IPS-NIHi11 (cell line): Measurements from ENCODE around the gene PHACTR2.
"Not testable (repeated sequence)": the region's sequence is repeated elsewhere in the genome, so short reads cannot be mapped to it uniquely, and the experiment has no call there.

Source experiments
- DNase-seq: peaks from one replicate; pipeline ENCODE4 v3.0.0; 2012; ENCODE audit warnings: mixed read lengths, low spot score

The PHACTR2 gene

DNA sequence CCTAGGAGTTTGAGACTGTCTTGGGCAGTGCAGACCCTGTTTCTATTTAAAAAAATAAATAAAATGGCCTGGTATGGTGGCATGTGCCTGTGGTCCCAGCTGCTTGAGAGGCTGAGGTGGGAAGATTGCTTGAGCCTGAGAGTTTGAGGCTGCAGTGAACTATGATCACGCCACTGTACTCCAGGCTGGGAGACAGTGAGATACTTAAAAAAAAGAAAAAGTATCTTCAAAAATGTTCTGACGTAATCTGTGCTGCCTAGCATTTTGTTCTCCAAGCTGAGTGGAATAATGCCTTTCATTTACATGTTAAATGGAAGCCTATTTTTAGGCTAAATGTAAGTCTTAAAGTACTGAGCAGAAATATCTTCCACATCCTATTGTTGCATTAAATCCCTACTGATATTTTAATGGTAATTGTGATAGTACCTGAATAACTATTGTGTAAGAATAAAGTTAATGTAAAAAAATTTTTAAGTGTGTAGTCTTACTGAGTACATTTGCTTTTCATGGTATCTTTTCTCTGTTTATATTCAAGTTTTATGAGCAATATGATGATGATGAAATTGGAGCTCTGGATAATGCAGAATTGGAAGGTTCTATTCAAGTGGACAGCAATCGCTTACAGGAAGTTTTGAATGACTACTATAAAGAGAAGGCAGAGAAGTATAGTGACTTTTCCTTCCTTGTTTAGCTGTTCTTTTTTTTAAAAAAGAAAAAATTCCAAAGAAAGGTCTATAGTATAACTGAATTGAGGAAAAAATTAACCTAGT is 182.3 kb downstream of the PHACTR2 start:
- DNase-seq, result no peak

DNA sequence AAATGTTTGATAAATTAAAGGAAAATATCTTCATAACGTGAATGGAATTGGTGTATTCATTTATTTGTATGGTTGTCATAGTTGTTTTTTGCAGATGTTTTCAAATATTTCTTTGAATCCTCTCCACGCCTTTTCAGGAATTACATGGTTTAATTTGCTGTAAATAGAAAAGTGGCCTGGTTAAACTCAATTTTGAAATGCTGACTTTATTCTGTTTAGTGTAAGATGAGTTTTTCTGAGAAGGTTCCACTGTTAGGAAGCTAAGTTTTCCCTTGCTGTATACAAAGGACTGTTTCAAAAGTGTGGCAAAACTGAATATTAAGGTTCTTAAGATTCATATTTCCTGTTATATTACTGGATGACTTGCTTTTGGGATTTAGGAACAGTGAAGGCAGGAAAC is 186.0 kb downstream of the PHACTR2 start:
- no peak for DNase-seq

DNA sequence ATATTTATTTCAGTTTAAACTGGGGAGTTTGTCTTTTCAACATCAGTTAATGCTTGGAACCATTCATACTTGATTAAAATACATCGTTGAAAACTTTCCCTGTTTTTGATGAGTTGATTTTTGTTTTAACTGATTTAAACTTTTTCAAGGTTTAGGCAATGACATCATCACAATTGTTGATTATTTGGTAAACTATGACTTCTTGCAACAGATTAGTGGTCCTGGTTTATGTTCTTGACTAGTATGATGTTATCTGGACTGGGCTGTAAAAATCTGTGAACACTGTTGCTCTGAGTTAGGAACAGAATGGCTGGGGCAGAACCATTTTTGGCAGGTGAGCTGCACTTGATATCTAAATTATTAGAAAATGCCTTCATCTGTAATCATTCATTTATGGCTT is 186.5 kb downstream of the PHACTR2 start, which contains the start of gene ZC2HC1B:
Gene ZC2HC1B (plus strand): TSS at position 241 of the 400 bp plus-strand sequence. CDS start 66 bp downstream, at position 307.
- no peak for DNase-seq

DNA sequence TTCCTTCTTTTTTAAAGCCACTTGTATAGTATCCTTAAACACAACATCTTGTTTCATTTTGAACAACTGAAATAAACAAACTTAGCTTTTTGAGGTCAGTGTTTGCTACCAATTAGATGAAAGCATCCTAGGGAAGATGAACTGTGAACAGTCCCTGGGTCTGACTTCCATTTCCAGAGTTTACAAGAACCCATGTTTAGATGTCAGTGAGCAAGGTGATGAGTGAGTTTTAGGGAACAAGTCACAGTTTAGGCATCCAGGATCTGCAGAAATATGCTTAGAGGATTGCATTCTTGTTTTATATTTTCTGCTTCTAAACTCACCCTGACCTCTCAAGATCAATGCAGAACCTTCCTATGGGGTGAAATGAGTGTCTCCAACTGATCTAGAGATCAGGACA is 189.5 kb downstream of the PHACTR2 start:
- DNase-seq, result no peak

GRCh38 chr6:143868808-143869207 is 191.0 kb downstream of the PHACTR2 start:
- not testable (repeated sequence) for DNase-seq

DNA sequence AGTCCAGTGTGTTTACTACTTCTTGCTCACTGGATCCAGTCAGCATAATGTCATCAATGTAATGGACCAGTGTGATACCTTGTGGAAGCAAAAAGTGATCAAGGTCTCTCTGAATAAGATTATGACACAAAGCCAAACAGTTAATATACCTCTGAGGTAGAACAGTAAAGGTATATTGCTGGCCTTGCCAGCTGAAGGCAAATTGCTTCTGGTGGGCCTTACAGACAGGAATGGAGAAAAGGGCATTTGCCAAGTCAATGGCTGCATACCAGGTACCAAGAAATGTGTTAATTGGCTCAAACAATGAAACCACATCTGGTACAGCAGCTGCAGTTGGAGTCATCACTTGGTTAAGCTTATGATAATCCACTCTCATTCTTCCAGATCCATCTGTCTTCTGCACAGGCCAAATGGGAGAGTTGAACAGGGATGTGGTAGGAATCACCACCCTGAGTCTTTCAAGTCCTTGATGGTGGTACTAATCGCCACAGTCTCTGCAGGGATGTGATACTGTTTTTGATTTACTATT is 193.5 kb downstream of the PHACTR2 start:
- DNase-seq, result not testable (repeated sequence)

DNA sequence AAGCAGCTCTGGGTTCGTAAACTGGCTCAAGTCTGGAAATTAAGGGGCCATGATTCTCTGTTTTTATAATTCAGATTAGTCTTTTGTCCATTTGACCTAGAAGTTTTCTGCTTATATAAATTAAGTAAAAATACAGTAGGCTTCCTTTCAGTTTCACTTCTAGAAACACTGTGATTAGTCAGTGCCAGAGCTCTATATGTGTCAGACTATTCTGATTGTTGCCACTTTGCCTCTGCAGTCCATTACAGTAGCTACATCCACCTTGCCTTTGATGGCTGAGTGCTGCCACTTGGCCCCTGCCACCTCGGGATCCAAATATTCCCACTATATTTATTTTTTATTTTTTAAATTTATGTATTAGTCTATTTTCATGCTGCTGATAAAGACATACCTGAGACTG is 194.4 kb downstream of the PHACTR2 start:
- DNase-seq, result no peak

GRCh38 chr6:143873600-143873999 is 195.8 kb downstream of the PHACTR2 start:
- DNase-seq, result not testable (repeated sequence)

DNA sequence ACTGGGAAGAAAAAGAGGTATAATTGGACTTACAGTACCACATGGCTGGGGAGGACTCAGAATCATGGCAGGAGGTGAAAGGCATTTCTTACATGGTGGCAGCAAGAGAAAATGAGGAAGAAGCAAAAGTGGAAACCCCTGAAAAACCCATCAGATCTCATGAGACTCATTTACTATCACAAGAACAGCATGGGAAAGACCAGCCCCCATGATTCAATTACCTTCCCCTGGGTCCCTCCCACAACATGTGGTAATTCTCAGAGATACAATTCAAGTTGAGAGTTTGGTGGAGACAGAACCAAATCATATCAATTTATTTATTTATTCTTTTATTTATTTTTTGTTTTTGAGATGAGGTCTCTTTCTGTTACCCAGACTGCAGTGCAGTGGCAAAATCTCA is 196.7 kb downstream of the PHACTR2 start:
- not testable (repeated sequence) for DNase-seq

GRCh38 chr6:143877584-143878271 is 200.0 kb downstream of the PHACTR2 start:
- no peak for DNase-seq

DNA sequence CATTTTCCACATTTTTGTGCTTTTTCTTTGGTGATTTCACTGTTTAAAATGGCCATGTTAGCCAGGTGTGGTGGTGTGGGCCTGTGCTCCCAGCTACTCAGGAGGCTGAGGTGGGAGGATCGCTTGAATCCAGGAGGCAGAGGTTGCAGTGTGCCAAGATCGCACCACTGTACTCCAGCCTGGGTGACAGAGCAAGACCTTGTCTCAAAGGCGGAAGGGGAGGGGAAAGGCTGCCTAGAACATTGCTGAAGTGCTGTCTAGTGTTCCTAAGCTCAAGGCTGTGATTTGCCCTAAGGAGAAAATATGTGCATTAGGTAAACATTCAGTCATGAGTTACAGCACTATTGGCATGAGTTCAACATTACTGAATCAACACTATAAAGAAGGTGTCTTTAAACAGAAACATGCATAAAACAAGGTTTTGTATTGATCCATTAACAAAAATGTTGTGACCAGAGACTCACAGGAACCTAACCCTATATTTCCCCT is 200.6 kb downstream of the PHACTR2 start:
- no peak for DNase-seq

DNA sequence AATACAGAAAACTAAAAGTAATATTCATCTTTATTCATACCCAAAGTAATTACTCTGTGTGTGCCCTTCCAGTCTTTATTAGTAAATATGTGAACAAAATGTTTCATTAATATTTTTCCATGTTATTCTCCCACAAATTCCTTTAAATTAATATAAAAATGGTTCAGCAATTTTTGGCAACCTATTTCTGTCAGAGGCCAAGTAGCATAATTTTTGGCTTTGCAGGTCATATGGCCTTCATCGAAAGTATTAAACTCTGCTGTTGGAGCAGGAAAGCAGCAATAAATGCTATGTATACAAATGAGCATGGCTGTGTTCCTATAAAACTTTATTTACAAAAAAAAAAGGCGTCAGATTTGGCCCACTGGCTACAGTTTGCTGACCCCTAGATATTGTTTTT is 202.6 kb downstream of the PHACTR2 start:
- DNase-seq, result no peak
